Epithelial cell of proximal tubule (primary cell): Measurements from ENCODE around the gene ZNF549. TPM values are rescaled to one million over a fixed set of nuclear protein-coding genes. Genes with fewer than 3 reads are reported as not detected.

Experiments
- DNase-seq: peaks from one replicate; pipeline ENCODE4 v3.0.0-alpha.2; 2011; ENCODE audit warnings: low read depth
- H3K4me3 ChIP-seq: 2 replicates; pipeline ENCODE4 v1.5.1; 2011; ENCODE audit warnings: low read depth, mild to moderate bottlenecking, low read length
- CTCF ChIP-seq: conservative IDR thresholded peaks from 2 replicates; pipeline ENCODE4 v1.5.1; 2012; ENCODE audit warnings: low read depth, mild to moderate bottlenecking, low read length
- total RNA-seq: library from RNA; depleted of rRNA; stranded (reverse); fragments of >200 nt; gene quantifications from 2 replicates; pipeline ENCODE4 v1.2.3, GENCODE V29; 2015

The ZNF549 gene
- total RNA-seq, 1 donor from 2014 or later = 2.4 TPM

- TF ChIP-seq CTCF = no peak
- DNase-seq = no peak
- H3K4me3 ChIP-seq = no peak overlapping the region
Observed at GRCh38 chr19:57572415-57572947, 45.3 kb downstream of the ZNF549 start.

GRCh38 chr19:57576661-57577060 lies 49.5 kb downstream of the ZNF549 start:
- no peak for TF ChIP-seq CTCF

GRCh38 chr19:57578487-57579205 lies 51.5 kb downstream of the ZNF549 start, which contains the start of gene ZNF416:
Gene ZNF416, minus strand, starts transcription at chr19:57578911. Its CDS starts 207 bp downstream, at chr19:57578704.
- peak; percentile 91 for DNase-seq
- peak; percentile 19 for TF ChIP-seq CTCF
- peak within 1 kb of the TSS; percentile 94 for H3K4me3 ChIP-seq

More at GRCh38 chr19:57576661-57577060, 49.5 kb downstream of the ZNF549 start:
- DNase-seq = no peak
- H3K4me3 ChIP-seq = no peak overlapping the region

GRCh38 chr19:57583104-57583520 lies 56.0 kb downstream of the ZNF549 start:
- DNase-seq = no peak
- no peak overlapping the region for H3K4me3 ChIP-seq
- no peak for TF ChIP-seq CTCF

GRCh38 chr19:57583521-57584416 lies 56.6 kb downstream of the ZNF549 start, which contains the start of gene ZIK1:
Gene ZIK1, plus strand, starts transcription at chr19:57584145. Its CDS starts 212 bp downstream, at chr19:57584357.
- TF ChIP-seq CTCF = no peak
- peak within 1 kb of the TSS; percentile 71 for H3K4me3 ChIP-seq
- DNase-seq = peak; percentile 44

- TF ChIP-seq CTCF = no peak
- H3K4me3 ChIP-seq = no peak overlapping the region
- DNase-seq = no peak
Observed at GRCh38 chr19:57587529-57587928, 60.4 kb downstream of the ZNF549 start.
